ENCODE measurements around the gene EHD2.

EHD2 gene

GRCh38 chr19:47697863-47698609 is 15.2 kb upstream of the EHD2 start:
- DNase-seq (peak; percentile 60), ATAC-seq (ENCODE audit: insufficient read depth, low read depth) (peak; percentile 76)
- Histone ChIP-seq H3K9ac (ENCODE audit: low read depth, low read length) (no peak overlapping the region), H3K79me2 (ENCODE audit: insufficient read depth, low read length) (no peaks in the 10 kb centered on the region), H3K27ac (ENCODE audit: low read length) (no peak overlapping the region; the same call in 1 of the 2 replicates), H4K20me1 (ENCODE audit: insufficient read depth, low read length) (peaks cover 29% of the 10 kb centered on the region), H3K4me1 (ENCODE audit: insufficient read depth, low read length) (no peaks in the 10 kb centered on the region), H3K36me3 (ENCODE audit: insufficient read depth, low read length) (peaks cover 39% of the 10 kb centered on the region), H3K4me3 (ENCODE audit: low read depth in 1 of 2, low read length in 2 of 2) (no peak overlapping the region), H3K4me2 (ENCODE audit: insufficient read depth, low read length) (no peak overlapping the region), H3K27me3 (ENCODE audit: insufficient read depth, low read length, poor library complexity) (no peaks in the 10 kb centered on the region), H3K9me3 (ENCODE audit: insufficient read depth, low read length, severe bottlenecking) (no peaks in the 10 kb centered on the region), H2AFZ (ENCODE audit: low read depth, low read length) (no peak overlapping the region)
- TF ChIP-seq CTCF (IDR thresholded peaks at IDR 0.05; ENCODE audit: borderline replicate concordance, extremely low read depth, low read length, poor library complexity, severe bottlenecking) = peak; percentile 97
- TF ChIP-seq EZH2 (IDR thresholded peaks at IDR 0.05; ENCODE audit: borderline replicate concordance, low read depth, low read length, severe bottlenecking) = no peak

- Histone ChIP-seq H3K4me2 (ENCODE audit: insufficient read depth, low read length) (no peak overlapping the region), H3K27ac (ENCODE audit: low read length) (no peak overlapping the region), H3K27me3 (ENCODE audit: insufficient read depth, low read length, poor library complexity) (no peaks in the 10 kb centered on the region), H3K9ac (ENCODE audit: low read depth, low read length) (no peak overlapping the region), H3K9me3 (ENCODE audit: insufficient read depth, low read length, severe bottlenecking) (no peaks in the 10 kb centered on the region), H4K20me1 (ENCODE audit: insufficient read depth, low read length) (peaks cover 23% of the 10 kb centered on the region), H2AFZ (ENCODE audit: low read depth, low read length) (no peak overlapping the region), H3K79me2 (ENCODE audit: insufficient read depth, low read length) (no peaks in the 10 kb centered on the region), H3K4me1 (ENCODE audit: insufficient read depth, low read length) (no peaks in the 10 kb centered on the region), H3K4me3 (ENCODE audit: low read depth in 1 of 2, low read length in 2 of 2) (no peak overlapping the region), H3K36me3 (ENCODE audit: insufficient read depth, low read length) (peaks cover 36% of the 10 kb centered on the region)
- no peak for DNase-seq
- no peak for ATAC-seq (ENCODE audit: insufficient read depth, low read depth)
- no peak for TF ChIP-seq CTCF (IDR thresholded peaks at IDR 0.05; ENCODE audit: borderline replicate concordance, extremely low read depth, low read length, poor library complexity, severe bottlenecking)
- no peak for TF ChIP-seq EZH2 (IDR thresholded peaks at IDR 0.05; ENCODE audit: borderline replicate concordance, low read depth, low read length, severe bottlenecking)
Observed at GRCh38 chr19:47698631-47699359, 14.4 kb upstream of the EHD2 start.

- Histone ChIP-seq H3K36me3 (ENCODE audit: insufficient read depth, low read length) (peaks cover 36% of the 10 kb centered on the region), H4K20me1 (ENCODE audit: insufficient read depth, low read length) (peaks cover 23% of the 10 kb centered on the region), H3K27me3 (ENCODE audit: insufficient read depth, low read length, poor library complexity) (no peaks in the 10 kb centered on the region), H3K4me2 (ENCODE audit: insufficient read depth, low read length) (no peak overlapping the region), H3K27ac (ENCODE audit: low read length) (no peak overlapping the region), H3K9me3 (ENCODE audit: insufficient read depth, low read length, severe bottlenecking) (no peaks in the 10 kb centered on the region), H2AFZ (ENCODE audit: low read depth, low read length) (no peak overlapping the region), H3K4me3 (ENCODE audit: low read depth in 1 of 2, low read length in 2 of 2) (no peak overlapping the region), H3K79me2 (ENCODE audit: insufficient read depth, low read length) (no peaks in the 10 kb centered on the region), H3K4me1 (ENCODE audit: insufficient read depth, low read length) (no peaks in the 10 kb centered on the region), H3K9ac (ENCODE audit: low read depth, low read length) (no peak overlapping the region)
- ATAC-seq (ENCODE audit: insufficient read depth, low read depth) = peak; percentile 66; the same call in 2 of the 3 replicates
- TF ChIP-seq EZH2 (IDR thresholded peaks at IDR 0.05; ENCODE audit: borderline replicate concordance, low read depth, low read length, severe bottlenecking) = no peak
- peak; percentile 80 for TF ChIP-seq CTCF (IDR thresholded peaks at IDR 0.05; ENCODE audit: borderline replicate concordance, extremely low read depth, low read length, poor library complexity, severe bottlenecking)
- DNase-seq = peak; percentile 47
Observed at GRCh38 chr19:47699360-47699917, 13.8 kb upstream of the EHD2 start.

Measured in DND-41 (cell line).